HCT116 (cell line): ENCODE data around the gene ADD1. TPM values are rescaled to one million over a fixed set of nuclear protein-coding genes. Genes with fewer than 3 reads are reported as not detected.

Source experiments
- ATAC-seq: fragments of 200-7000 bp; cut with Tn5 transposase; 2 replicates; pipeline ENCODE4 v1.9.1; 2020; ENCODE audit warnings: mild to moderate bottlenecking, moderate library complexity
- BruUV-seq: library from RNA; stranded (reverse); fragments of 400-500 nt; replicated peaks from 2 replicates; lab custom pipeline; 2021; lab: Mats Ljungman, UMichigan
- CTCF ChIA-PET: fragments of 300-600 bp; sonication (Branson Sonifier 250); formaldehyde crosslinking; loops from one replicate; lab custom pipeline; 2021; ENCODE audit warnings: antibody characterized with exemption; lab: Charles Lee
- POLR2A ChIA-PET: fragments of 300-600, 350-600 bp; sonication (Branson Sonifier 250); formaldehyde crosslinking; loops from one replicate; lab custom pipeline; 2021; ENCODE audit warnings: antibody characterized with exemption; lab: Charles Lee
- RAD21 ChIA-PET, 2 experiments: fragments of 300-600 bp; sonication (Branson Sonifier 250); formaldehyde crosslinking; loops; one replicate each; lab custom pipeline; 2023; ENCODE audit warnings: low total read pairs in 2 of 2; ENCODE audit not compliant: uncharacterized antibody in 2 of 2, unreplicated experiment in 2 of 2, low non-redundant PET in 1 of 2; lab: Charles Lee
- DNase-seq: peaks from one replicate; pipeline ENCODE4 v3.0.0-alpha.2; 2010; ENCODE audit warnings: low read depth, low spot score
- H2AFZ ChIP-seq: fragments of 200-600 bp; shearing (Covaris generic), sonication (generic); 2 replicates; pipeline ENCODE4 v1.6.1; 2017; ENCODE audit warnings: low read depth, mixed run types, mixed read lengths, antibody characterized with exemption, low read length; ENCODE audit not compliant: poor library complexity, severe bottlenecking
- H3K27ac ChIP-seq: 2 replicates; pipeline ENCODE4 v1.5.1; 2012; ENCODE audit warnings: low read depth, low read length
- H3K27me3 ChIP-seq: fragments of 200-600 bp; sonication (generic); 2 replicates; pipeline ENCODE4 v1.6.1; 2016; ENCODE audit warnings: mixed run types, low read length, mixed read lengths; ENCODE audit not compliant: insufficient read depth
- H3K36me3 ChIP-seq, 2 experiments: fragments of 200-500 bp in 1 of 2; fragments of 200-600 bp in 1 of 2; sonication (Bioruptor generic) in 1 of 2; sonication (generic) in 1 of 2; 2 replicates each; pipeline versions ENCODE4 v1.5.1 to v1.6.1; 2014 to 2016; ENCODE audit warnings: low read length in 2 of 2, inconsistent platforms in 1 of 2, mixed read lengths in 1 of 2, mixed run types in 1 of 2; ENCODE audit not compliant: insufficient read depth in 2 of 2, control insufficient read depth in 1 of 2
- H3K4me1 ChIP-seq, 2 experiments: fragments of 200-600 bp in 1 of 2; sonication (generic) in 1 of 2; 2 replicates each; pipeline versions ENCODE4 v1.5.1 to v1.6.1; 2012 to 2017; ENCODE audit warnings: low read length in 2 of 2, inconsistent platforms in 1 of 2, mild to moderate bottlenecking in 1 of 2, mixed read lengths in 1 of 2, mixed run types in 1 of 2, moderate library complexity in 1 of 2; ENCODE audit not compliant: insufficient read depth in 2 of 2, control insufficient read depth in 1 of 2
- H3K4me2 ChIP-seq: fragments of 200-600 bp; sonication (generic); 2 replicates; pipeline ENCODE4 v1.6.1; 2017; ENCODE audit warnings: mixed run types, low read length, mixed read lengths
- H3K4me3 ChIP-seq, 2 experiments: fragments of 200-600 bp in 1 of 2; sonication (generic) in 1 of 2; replicated peaks in 1 of 2; 2 replicates each; pipeline ENCODE4 v1.5.1; 2011 to 2016; ENCODE audit warnings: low read length in 2 of 2, control low read depth in 1 of 2, low read depth in 1 of 2, mild to moderate bottlenecking in 1 of 2, mixed read lengths in 1 of 2, mixed run types in 1 of 2
- H3K79me2 ChIP-seq: fragments of 200-600 bp; sonication (generic); 2 replicates; pipeline ENCODE4 v1.6.1; 2017; ENCODE audit warnings: mild to moderate bottlenecking, mixed run types, low read length, moderate library complexity, mixed read lengths; ENCODE audit not compliant: insufficient read depth
- H3K9ac ChIP-seq: fragments of 200-600 bp; sonication (generic); 2 replicates; pipeline ENCODE4 v1.6.1; 2016; ENCODE audit warnings: low read length, mixed read lengths
- H3K9me2 ChIP-seq: fragments of 200-600 bp; sonication (generic), shearing (Covaris generic); 2 replicates; pipeline ENCODE4 v1.6.1; 2017; ENCODE audit warnings: mixed run types, mild to moderate bottlenecking, moderate library complexity; ENCODE audit not compliant: insufficient read depth
- H3K9me3 ChIP-seq, 2 experiments: fragments of 200-500 bp in 1 of 2; fragments of 200-600 bp in 1 of 2; sonication (Bioruptor generic) in 1 of 2; sonication (generic) in 1 of 2; 2 replicates each; pipeline ENCODE4 v1.6.1; 2014 to 2017; ENCODE audit warnings: low read length in 2 of 2, mixed read lengths in 2 of 2, inconsistent platforms in 1 of 2, low read depth in 1 of 2, mild to moderate bottlenecking in 1 of 2, mixed run types in 1 of 2, moderate library complexity in 1 of 2; ENCODE audit not compliant: control insufficient read depth in 1 of 2, insufficient read depth in 1 of 2
- H4K20me1 ChIP-seq: fragments of 200-600 bp; sonication (generic), shearing (Covaris generic); 2 replicates; pipeline ENCODE4 v1.6.1; 2017; ENCODE audit warnings: mixed run types, mild to moderate bottlenecking, moderate library complexity; ENCODE audit not compliant: insufficient read depth
- ATF3 ChIP-seq: IDR thresholded peaks from 2 replicates; pipeline ENCODE4 v1.6.1; 2012
- CBX3 ChIP-seq: IDR thresholded peaks from 2 replicates; pipeline ENCODE4 v1.6.1; 2012; ENCODE audit warnings: low read depth
- CEBPB ChIP-seq: IDR thresholded peaks from 2 replicates; pipeline ENCODE4 v1.6.1; 2012; ENCODE audit warnings: low read depth
- EGR1 ChIP-seq: IDR thresholded peaks from 2 replicates; pipeline ENCODE4 v1.6.1; 2012; ENCODE audit warnings: low read depth
- ELF1 ChIP-seq: IDR thresholded peaks from 2 replicates; pipeline ENCODE4 v1.6.1; 2012; ENCODE audit warnings: low read depth, borderline replicate concordance
- FOSL1 ChIP-seq: IDR thresholded peaks from 2 replicates; pipeline ENCODE4 v1.6.1; 2012; ENCODE audit warnings: low read depth
- REST ChIP-seq: IDR thresholded peaks from 2 replicates; pipeline ENCODE4 v1.6.1; 2012; ENCODE audit warnings: low read depth
- SP1 ChIP-seq: IDR thresholded peaks from 2 replicates; pipeline ENCODE4 v1.6.1; 2012; ENCODE audit warnings: low read depth
- SRF ChIP-seq: IDR thresholded peaks from 2 replicates; pipeline ENCODE4 v1.6.1; 2012; ENCODE audit warnings: low read depth
- ZBTB33 ChIP-seq: IDR thresholded peaks from 2 replicates; pipeline ENCODE4 v1.6.1; 2011; ENCODE audit warnings: mild to moderate bottlenecking, low read length, moderate library complexity; ENCODE audit not compliant: insufficient replicate concordance; ENCODE audit errors: extremely low read depth
- ZFX ChIP-seq: fragments of 450-650 bp; IDR thresholded peaks from 2 replicates; pipeline ENCODE4 v1.6.1; 2017
- intact Hi-C: fragments of 100-400 bp; cut with micrococcal nuclease; formaldehyde crosslinking; loops from 2 replicates; pipeline ENCODE4 v1.10.0; 2022
- total RNA-seq: library from RNA; stranded (reverse); gene quantifications from one replicate; pipeline ENCODE4 v1.2.1, GENCODE V29; 2021; ENCODE audit not compliant: unreplicated experiment

Gene ADD1
- total RNA-seq, 1 experiment from 2014 or later, result 139 TPM

GRCh38 chr4:2823301-2823670 is 20.4 kb upstream of the ADD1 start:
- Histone ChIP-seq H3K79me2 (peaks cover 31% of the 10 kb centered on the region), H3K9me3 (no peaks in the 10 kb centered on the region), H3K27me3 (no peaks in the 10 kb centered on the region)
- ATAC-seq, result no peak
- TF ChIP-seq EGR1, result no peak
- TF ChIP-seq ZFX, result no peak
- no peak for TF ChIP-seq ZBTB33
- no peak for TF ChIP-seq ELF1
- no peak for TF ChIP-seq SRF
- TF ChIP-seq SP1, result no peak
- no peak for TF ChIP-seq REST
- no peak for TF ChIP-seq ATF3
- no peak for TF ChIP-seq FOSL1
- no peak for TF ChIP-seq CEBPB
- no peak for TF ChIP-seq CBX3
- TF ChIP-seq, all 23 proteins: peak for 0
- ChIA-PET RAD21 (no interaction called here), CTCF (no interaction called here), POLR2A (no interaction called here)
- H4K20me1 ChIP-seq, result no peaks in the 10 kb centered on the region
- H2AFZ ChIP-seq, result no peak overlapping the region
- no peak overlapping the region for H3K4me3 ChIP-seq
- intact Hi-C loops, result no loop called here
- BruUV-seq, result no TSS peak
- H3K4me1 ChIP-seq, result peaks cover 8 to 16% of the 10 kb centered on the region in 2 experiments; a peak in 3 of 4 replicates
- peaks cover 14 to 36% of the 10 kb centered on the region in 2 experiments for H3K36me3 ChIP-seq
- H3K9me2 ChIP-seq, result no peaks in the 10 kb centered on the region
- H3K9ac ChIP-seq, result no peak overlapping the region
- DNase-seq, result no peak
- H3K27ac ChIP-seq, result no peak overlapping the region
- no peak overlapping the region for H3K4me2 ChIP-seq
